ENCODE measurements around the gene ARNT2. TPM values are rescaled to one million over a fixed set of nuclear protein-coding genes. Genes with fewer than 3 reads are reported as not detected.

Gene ARNT2
- total RNA-seq, 1 experiment from 2014 or later = 3.6 TPM

DNA sequence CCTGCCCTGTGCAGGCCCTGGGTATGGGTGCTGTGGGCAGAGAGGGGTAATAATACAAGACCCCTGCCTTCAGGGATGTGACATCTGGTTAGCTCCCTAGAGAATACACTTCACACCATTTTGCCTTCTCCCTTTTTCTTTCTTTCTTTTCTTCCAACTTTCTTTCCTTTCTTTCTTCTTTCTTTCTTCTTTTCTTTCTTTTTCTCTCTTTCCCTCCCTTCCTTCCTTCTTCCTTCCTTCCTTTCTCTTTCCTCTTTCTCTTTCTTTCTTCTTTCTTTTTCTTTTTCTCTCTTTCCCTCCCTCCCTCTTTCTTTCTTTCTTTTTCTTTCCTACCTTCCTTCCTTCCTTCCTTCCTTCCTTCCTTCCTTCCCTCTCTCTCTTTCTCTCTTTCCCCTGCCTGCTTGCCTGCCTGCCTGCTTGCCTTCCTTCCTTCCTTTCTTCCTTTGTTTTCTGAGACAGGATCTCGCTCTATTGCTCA, 222.5 kb downstream of the ARNT2 start:
- no peak for DNase-seq
- TF ChIP-seq, protein P1, sequence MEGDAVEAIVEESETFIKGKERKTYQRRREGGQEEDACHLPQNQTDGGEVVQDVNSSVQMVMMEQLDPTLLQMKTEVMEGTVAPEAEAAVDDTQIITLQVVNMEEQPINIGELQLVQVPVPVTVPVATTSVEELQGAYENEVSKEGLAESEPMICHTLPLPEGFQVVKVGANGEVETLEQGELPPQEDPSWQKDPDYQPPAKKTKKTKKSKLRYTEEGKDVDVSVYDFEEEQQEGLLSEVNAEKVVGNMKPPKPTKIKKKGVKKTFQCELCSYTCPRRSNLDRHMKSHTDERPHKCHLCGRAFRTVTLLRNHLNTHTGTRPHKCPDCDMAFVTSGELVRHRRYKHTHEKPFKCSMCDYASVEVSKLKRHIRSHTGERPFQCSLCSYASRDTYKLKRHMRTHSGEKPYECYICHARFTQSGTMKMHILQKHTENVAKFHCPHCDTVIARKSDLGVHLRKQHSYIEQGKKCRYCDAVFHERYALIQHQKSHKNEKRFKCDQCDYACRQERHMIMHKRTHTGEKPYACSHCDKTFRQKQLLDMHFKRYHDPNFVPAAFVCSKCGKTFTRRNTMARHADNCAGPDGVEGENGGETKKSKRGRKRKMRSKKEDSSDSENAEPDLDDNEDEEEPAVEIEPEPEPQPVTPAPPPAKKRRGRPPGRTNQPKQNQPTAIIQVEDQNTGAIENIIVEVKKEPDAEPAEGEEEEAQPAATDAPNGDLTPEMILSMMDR (IDR thresholded peaks at IDR 0.05; ENCODE audit: unreplicated experiment) = no peak
- H3K9me3 Mint-ChIP-seq (ENCODE audit: low read depth, unreplicated experiment) = peaks cover 6% of the 10 kb centered on the region
- no TSS peak for BruUV-seq (replicated peaks)
- no peak overlapping the region for H3K4me3 Mint-ChIP-seq (ENCODE audit: low read depth, unreplicated experiment)
- H3K27me3 Mint-ChIP-seq (ENCODE audit: unreplicated experiment) = no peaks in the 10 kb centered on the region
- H3K27ac Mint-ChIP-seq (ENCODE audit: unreplicated experiment) = no peak overlapping the region
- intact Hi-C loops (cut with micrococcal nuclease; ENCODE audit: unreplicated experiment) = no loop called here
- no peaks in the 10 kb centered on the region for H3K36me3 Mint-ChIP-seq (ENCODE audit: insufficient read depth, unreplicated experiment)
- no peaks in the 10 kb centered on the region for H3K4me1 Mint-ChIP-seq (ENCODE audit: low read depth, unreplicated experiment)
- CTCF ChIA-PET = no interaction called here

DNA sequence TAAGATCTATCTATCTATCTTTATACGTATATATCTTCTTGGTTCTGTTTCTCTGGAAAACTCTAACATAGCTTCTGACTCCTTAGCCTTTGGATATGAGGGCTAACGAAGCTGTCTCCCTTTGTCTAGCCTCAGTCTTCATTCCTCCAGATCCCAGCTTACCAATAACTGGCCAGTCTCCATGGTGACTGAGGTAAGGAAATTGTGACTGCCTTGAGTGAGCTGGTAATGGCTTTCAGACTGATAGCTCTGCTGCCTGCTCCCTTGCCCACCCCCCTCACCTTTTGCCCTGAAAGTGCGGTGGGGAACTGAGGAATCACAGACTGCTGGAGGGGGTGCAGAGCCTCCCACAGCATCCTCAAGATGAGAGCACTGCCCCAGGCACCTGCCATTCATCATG, 225.2 kb downstream of the ARNT2 start:
- H3K4me3 Mint-ChIP-seq (ENCODE audit: low read depth, unreplicated experiment) = no peak overlapping the region
- no peaks in the 10 kb centered on the region for H3K36me3 Mint-ChIP-seq (ENCODE audit: insufficient read depth, unreplicated experiment)
- BruUV-seq (replicated peaks) = no TSS peak
- H3K4me1 Mint-ChIP-seq (ENCODE audit: low read depth, unreplicated experiment) = no peaks in the 10 kb centered on the region
- H3K27ac Mint-ChIP-seq (ENCODE audit: unreplicated experiment) = no peak overlapping the region
- no peak for DNase-seq
- H3K9me3 Mint-ChIP-seq (ENCODE audit: low read depth, unreplicated experiment) = peaks cover 3% of the 10 kb centered on the region
- intact Hi-C loops (cut with micrococcal nuclease; ENCODE audit: unreplicated experiment) = no loop called here
- TF ChIP-seq, protein P1 (IDR thresholded peaks at IDR 0.05; ENCODE audit: unreplicated experiment) = no peak
- H3K27me3 Mint-ChIP-seq (ENCODE audit: unreplicated experiment) = peaks cover 7% of the 10 kb centered on the region
- CTCF ChIA-PET = no interaction called here

DNA sequence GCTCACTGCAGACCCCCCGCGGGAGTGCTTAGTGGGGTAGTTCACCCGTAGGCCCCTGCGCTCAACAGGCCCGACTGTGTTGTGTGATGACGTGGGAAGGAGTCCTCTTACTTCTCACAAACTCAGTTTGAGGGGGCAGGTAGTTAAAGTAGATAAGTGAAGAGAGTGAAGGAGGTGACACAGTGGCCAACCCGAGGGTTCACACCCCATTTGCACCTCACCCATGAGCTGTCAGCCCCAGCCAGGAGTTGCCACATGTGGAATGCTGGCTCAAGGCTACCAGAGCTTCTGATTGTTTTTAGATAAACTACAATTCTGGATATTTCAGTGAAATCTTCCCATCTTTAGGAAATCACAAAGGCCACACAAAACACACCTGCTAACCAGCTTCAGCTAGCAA, 226.8 kb downstream of the ARNT2 start:
- CTCF ChIA-PET = no interaction called here
- BruUV-seq (replicated peaks) = no TSS peak
- H3K4me3 Mint-ChIP-seq (ENCODE audit: low read depth, unreplicated experiment) = no peak overlapping the region
- DNase-seq = no peak
- H3K27me3 Mint-ChIP-seq (ENCODE audit: unreplicated experiment) = peaks cover 23% of the 10 kb centered on the region
- intact Hi-C loops (cut with micrococcal nuclease; ENCODE audit: unreplicated experiment) = no loop called here
- H3K4me1 Mint-ChIP-seq (ENCODE audit: low read depth, unreplicated experiment) = no peaks in the 10 kb centered on the region
- peaks cover 2% of the 10 kb centered on the region for H3K9me3 Mint-ChIP-seq (ENCODE audit: low read depth, unreplicated experiment)
- H3K36me3 Mint-ChIP-seq (ENCODE audit: insufficient read depth, unreplicated experiment) = no peaks in the 10 kb centered on the region
- TF ChIP-seq, protein P1 (IDR thresholded peaks at IDR 0.05; ENCODE audit: unreplicated experiment) = no peak
- H3K27ac Mint-ChIP-seq (ENCODE audit: unreplicated experiment) = no peak overlapping the region

DNA sequence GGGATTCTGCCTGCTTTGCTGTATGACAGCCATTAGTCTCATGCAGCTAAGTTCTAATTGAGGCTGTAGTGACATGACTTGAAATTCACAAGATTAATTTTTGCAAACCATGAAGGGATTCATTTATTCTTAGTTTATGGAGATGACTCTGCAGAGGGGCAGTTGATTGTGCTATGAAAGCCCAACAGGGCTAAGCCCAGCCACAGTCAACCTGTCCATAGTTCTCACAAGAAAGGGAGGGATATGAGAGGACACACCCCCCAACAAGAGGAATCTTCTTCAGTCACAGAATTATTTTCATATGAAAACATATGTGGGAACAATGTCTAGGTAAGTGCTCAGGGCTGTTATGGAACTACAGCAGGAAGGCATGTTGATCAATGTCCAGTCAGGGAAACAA, 229.0 kb downstream of the ARNT2 start:
- no peaks in the 10 kb centered on the region for H3K36me3 Mint-ChIP-seq (ENCODE audit: insufficient read depth, unreplicated experiment)
- no peak for DNase-seq
- TF ChIP-seq, protein P1 (IDR thresholded peaks at IDR 0.05; ENCODE audit: unreplicated experiment) = no peak

More for the DNA sequence above, 229.0 kb downstream of the ARNT2 start:
- H3K27ac Mint-ChIP-seq (ENCODE audit: unreplicated experiment) = no peak overlapping the region
- CTCF ChIA-PET = no interaction called here
- H3K9me3 Mint-ChIP-seq (ENCODE audit: low read depth, unreplicated experiment) = peaks cover 2% of the 10 kb centered on the region
- no TSS peak for BruUV-seq (replicated peaks)
- intact Hi-C loops (cut with micrococcal nuclease; ENCODE audit: unreplicated experiment) = no loop called here
- no peak overlapping the region for H3K4me3 Mint-ChIP-seq (ENCODE audit: low read depth, unreplicated experiment)
- peaks cover 24% of the 10 kb centered on the region for H3K27me3 Mint-ChIP-seq (ENCODE audit: unreplicated experiment)
- no peaks in the 10 kb centered on the region for H3K4me1 Mint-ChIP-seq (ENCODE audit: low read depth, unreplicated experiment)

Measured in Calu3 (cell line).